PFSK-1 (cell line): ENCODE results near the gene PPP1R7.

Experiments
- FOXP2 ChIP-seq: optimal IDR thresholded peaks from 2 replicates; pipeline ENCODE3; 2011; ENCODE audit warnings: borderline replicate concordance, control low read depth, inconsistent platforms; ENCODE audit not compliant: insufficient read depth; ENCODE audit errors: extremely low read length, extremely low read depth
- POLR2AphosphoS5 ChIP-seq: IDR thresholded peaks from 2 replicates; pipeline ENCODE4 v1.6.1; 2012; ENCODE audit warnings: low read depth, mild to moderate bottlenecking, control low read depth, low read length, moderate library complexity
- REST ChIP-seq, 2 experiments: IDR thresholded peaks; 2 replicates each; pipeline versions ENCODE4 v1.6.1 to v1.8.0; 2011 to 2012; ENCODE audit warnings: low read depth in 2 of 2, low read length in 2 of 2, control low read depth in 1 of 2, inconsistent platforms in 1 of 2, mild to moderate bottlenecking in 1 of 2, moderate library complexity in 1 of 2; ENCODE audit not compliant: insufficient read depth in 1 of 2
- SIN3A ChIP-seq: IDR thresholded peaks from 2 replicates; pipeline ENCODE4 v1.6.1; 2012; ENCODE audit warnings: mild to moderate bottlenecking, low read length, moderate library complexity, borderline replicate concordance; ENCODE audit not compliant: insufficient read depth
- TAF1 ChIP-seq: IDR thresholded peaks from 2 replicates; pipeline ENCODE4 v1.6.1; 2012; ENCODE audit warnings: low read length, control low read depth, borderline replicate concordance; ENCODE audit not compliant: insufficient read depth

Gene PPP1R7

DNA sequence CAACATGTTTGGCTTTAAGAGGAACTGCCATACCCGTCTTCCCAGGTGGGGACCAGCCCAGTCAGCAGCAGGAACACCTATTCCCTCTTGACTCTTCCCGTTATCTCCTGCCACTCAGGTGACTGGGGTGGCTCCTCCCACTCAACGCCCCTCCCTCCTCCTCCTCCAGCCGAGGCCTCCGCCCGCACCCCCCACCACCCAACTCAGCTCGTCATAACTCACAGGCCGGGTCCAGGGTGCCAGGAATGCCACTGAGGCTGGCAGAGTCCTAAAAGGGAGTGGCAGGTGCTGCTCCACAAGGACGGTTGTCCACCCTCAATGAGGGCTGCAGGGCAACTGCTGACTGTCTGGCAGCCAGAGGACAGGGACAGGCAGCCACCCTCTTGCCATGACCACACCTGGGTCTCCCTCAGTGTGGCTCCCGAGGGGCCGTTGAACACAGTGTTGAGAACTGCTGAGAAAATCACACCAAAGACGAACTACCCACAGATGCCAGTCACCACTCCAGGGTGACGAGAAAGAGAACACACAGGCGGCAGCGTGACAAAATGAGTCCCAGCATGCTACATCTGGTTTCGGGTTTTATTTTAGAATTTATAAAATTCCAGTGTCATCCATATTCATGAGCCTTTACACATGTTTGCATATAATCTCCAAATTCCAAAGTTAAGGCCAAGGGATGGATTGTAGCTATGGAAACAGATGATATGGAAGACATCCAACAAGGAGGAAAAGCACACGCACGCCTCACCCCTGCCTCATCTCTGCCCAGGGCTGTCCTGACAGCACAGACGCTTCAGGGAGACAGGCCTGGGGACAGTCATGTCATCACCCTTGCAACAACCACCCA, 76.7 kb downstream of the PPP1R7 start:
- TF ChIP-seq TAF1 (no peak), POLR2AphosphoS5 (no peak), FOXP2 (no peak), REST (IDR thresholded peaks at IDR 0.05; ENCODE audit: insufficient read depth in 1 of 2, low read depth in 2 of 2, low read length in 2 of 2) (no peak), SIN3A (no peak)

DNA sequence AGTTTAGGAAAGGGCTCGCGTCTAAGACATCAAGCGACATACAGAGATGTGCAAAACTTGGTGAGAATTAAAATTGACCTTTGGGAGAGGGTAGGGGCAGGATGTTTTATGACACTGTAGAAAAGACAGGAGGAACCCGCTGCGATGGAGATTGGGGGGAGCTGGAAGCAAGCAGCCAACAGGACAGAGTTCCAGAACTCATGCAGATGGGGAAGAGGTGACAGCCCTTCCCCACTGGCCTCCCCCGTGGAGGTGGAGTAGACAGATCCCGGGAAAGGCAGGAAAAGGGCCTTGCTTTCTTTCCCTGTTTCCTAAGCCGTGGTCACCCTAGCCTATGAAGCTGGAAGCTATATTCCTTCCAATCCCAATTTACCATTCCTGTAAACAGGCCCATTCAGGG, 77.3 kb downstream of the PPP1R7 start:
- TF ChIP-seq REST (IDR thresholded peaks at IDR 0.05; ENCODE audit: insufficient read depth in 1 of 2, low read depth in 2 of 2, low read length in 2 of 2): no peak
- TF ChIP-seq FOXP2: no peak

- no peak for TF ChIP-seq REST (IDR thresholded peaks at IDR 0.05; ENCODE audit: insufficient read depth in 1 of 2, low read depth in 2 of 2, low read length in 2 of 2)
- no peak for TF ChIP-seq TAF1
- TF ChIP-seq POLR2AphosphoS5: peak; percentile 46; the same call in 1 of the 2 replicates
Observed at GRCh38 chr2:241228081-241228859, 78.0 kb downstream of the PPP1R7 start.

GRCh38 chr2:241228860-241229516, 78.7 kb downstream of the PPP1R7 start:
- TF ChIP-seq REST (IDR thresholded peaks at IDR 0.05; ENCODE audit: insufficient read depth in 1 of 2, low read depth in 2 of 2, low read length in 2 of 2): no peak
- TF ChIP-seq SIN3A: no peak
- no peak for TF ChIP-seq POLR2AphosphoS5
- no peak for TF ChIP-seq FOXP2
- no peak for TF ChIP-seq TAF1
